SK-N-SH (cell line): ENCODE data around the gene GSK3A. TPM values are rescaled to one million over a fixed set of nuclear protein-coding genes. Genes with fewer than 3 reads are reported as not detected.

Experiments used
- CTCF ChIA-PET: fragments of 300-600, 350-600 bp; formaldehyde crosslinking; extraction: SDS; loops from one replicate; lab custom pipeline; 2021; lab: Yijun Ruan, JAX
- POLR2A ChIA-PET: fragments of 350-600 bp; sonication (Branson Sonifier 250); formaldehyde crosslinking; extraction: SDS; loops from one replicate; lab custom pipeline; 2020; ENCODE audit warnings: antibody characterized with exemption, inconsistent platforms; lab: Yijun Ruan, JAX
- DNase-seq: peaks from one replicate; pipeline ENCODE4 v3.0.0; 2012
- H2AFZ ChIP-seq: fragments of 200-600 bp; sonication (generic); 2 replicates; pipeline ENCODE4 v1.8.1; 2016; ENCODE audit warnings: antibody characterized with exemption, mild to moderate bottlenecking, low read depth
- H3F3A ChIP-seq: fragments of 200-600 bp; sonication (generic); replicated peaks from 2 replicates; pipeline ENCODE3; 2016; ENCODE audit warnings: antibody characterized with exemption, mild to moderate bottlenecking; ENCODE audit not compliant: insufficient read depth
- H3K27ac ChIP-seq, 2 experiments: fragments of 200-500 bp in 1 of 2; fragments of 200-600 bp in 1 of 2; sonication (Bioruptor generic) in 1 of 2; sonication (generic), shearing (Covaris generic) in 1 of 2; 2 replicates each; pipeline versions ENCODE4 v1.5.1 to v1.6.1; 2014 to 2016; ENCODE audit warnings: low read depth in 2 of 2, inconsistent platforms in 1 of 2, low read length in 1 of 2, mild to moderate bottlenecking in 1 of 2, mixed read lengths in 1 of 2
- H3K27me3 ChIP-seq: fragments of 200-600 bp; sonication (generic), shearing (Covaris generic); 2 replicates; pipeline ENCODE4 v1.6.1; 2016; ENCODE audit warnings: mixed run types; ENCODE audit not compliant: insufficient read depth
- H3K36me3 ChIP-seq, 2 experiments: fragments of 200-500 bp in 1 of 2; fragments of 200-600 bp in 1 of 2; sonication (Bioruptor generic) in 1 of 2; sonication (generic) in 1 of 2; replicated peaks in 1 of 2; 2 replicates each; pipeline versions ENCODE3 to v1.5.1; 2014 to 2016; ENCODE audit warnings: low read length in 1 of 2, mild to moderate bottlenecking in 1 of 2; ENCODE audit not compliant: insufficient read depth in 2 of 2, control insufficient read depth in 1 of 2
- H3K4me1 ChIP-seq, 2 experiments: fragments of 200-500 bp in 1 of 2; fragments of 200-600 bp in 1 of 2; sonication (Bioruptor generic) in 1 of 2; sonication (generic), shearing (Covaris generic) in 1 of 2; 2 replicates each; pipeline versions ENCODE4 v1.5.1 to v1.6.1; 2014 to 2016; ENCODE audit warnings: low read depth in 1 of 2, low read length in 1 of 2, mixed run types in 1 of 2; ENCODE audit not compliant: insufficient read depth in 2 of 2, control insufficient read depth in 1 of 2
- H3K4me2 ChIP-seq: fragments of 200-600 bp; sonication (generic), shearing (Covaris generic); 2 replicates; pipeline ENCODE4 v1.6.1; 2017; ENCODE audit warnings: mixed run types
- H3K4me3 ChIP-seq, 2 experiments: fragments of 200-500 bp in 1 of 2; fragments of 200-600 bp in 1 of 2; sonication (Bioruptor generic) in 1 of 2; sonication (generic), shearing (Covaris generic) in 1 of 2; 2 replicates each; pipeline versions ENCODE4 v1.5.1 to v1.8.1; 2014 to 2016; ENCODE audit warnings: low read depth in 2 of 2, inconsistent platforms in 1 of 2, low read length in 1 of 2, mild to moderate bottlenecking in 1 of 2, mixed read lengths in 1 of 2, moderate library complexity in 1 of 2
- H3K79me2 ChIP-seq: fragments of 200-600 bp; sonication (generic); 2 replicates; pipeline ENCODE4 v1.8.1; 2017; ENCODE audit warnings: mild to moderate bottlenecking; ENCODE audit not compliant: insufficient read depth
- H3K9ac ChIP-seq: fragments of 200-600 bp; sonication (generic); 2 replicates; pipeline ENCODE4 v1.6.1; 2017; ENCODE audit warnings: mixed run types
- H3K9me2 ChIP-seq: fragments of 200-600 bp; sonication (generic); 2 replicates; pipeline ENCODE4 v1.6.1; 2017; ENCODE audit warnings: mixed run types
- H3K9me3 ChIP-seq: fragments of 200-600 bp; sonication (generic); 2 replicates; pipeline ENCODE4 v1.6.1; 2017; ENCODE audit warnings: mixed run types, mild to moderate bottlenecking, moderate library complexity
- H4K20me1 ChIP-seq: fragments of 200-600 bp; sonication (generic); 2 replicates; pipeline ENCODE4 v1.6.1; 2017; ENCODE audit warnings: mild to moderate bottlenecking, mixed run types; ENCODE audit not compliant: insufficient read depth
- ELF1 ChIP-seq: IDR thresholded peaks from 2 replicates; pipeline ENCODE4 v1.4.0; 2012
- EP300 ChIP-seq, 2 experiments: IDR thresholded peaks; 2 replicates each; pipeline versions ENCODE4 v1.4.0 to v1.6.1; 2012; ENCODE audit warnings: borderline replicate concordance in 1 of 2, low read depth in 1 of 2, low read length in 1 of 2
- EZH2phosphoT487 ChIP-seq: fragments of 200-600 bp; sonication (generic); IDR thresholded peaks from 2 replicates; pipeline ENCODE4 v1.6.1; 2017; ENCODE audit warnings: low read depth, mixed run types, mild to moderate bottlenecking, antibody characterized with exemption, moderate library complexity, borderline replicate concordance
- FOXJ3 ChIP-seq: sonication (generic); formaldehyde crosslinking; IDR thresholded peaks from 2 replicates; pipeline ENCODE4 v1.5.1; 2020; ENCODE audit warnings: mild to moderate bottlenecking, missing genetic modification reagents
- FOXM1 ChIP-seq: IDR thresholded peaks from 2 replicates; pipeline ENCODE4 v1.4.0; 2012; ENCODE audit warnings: low read depth, mild to moderate bottlenecking
- GATA2 ChIP-seq: sonication (generic); formaldehyde crosslinking; IDR thresholded peaks from 2 replicates; pipeline ENCODE4 v1.5.0; 2020; ENCODE audit warnings: mild to moderate bottlenecking, missing genetic modification reagents
- MXI1 ChIP-seq: IDR thresholded peaks from 2 replicates; pipeline ENCODE4 v1.6.1; 2012; ENCODE audit warnings: mild to moderate bottlenecking, low read depth, low read length, improper control_type of control experiment
- RXRA ChIP-seq: IDR thresholded peaks from 2 replicates; pipeline ENCODE4 v1.4.0; 2012; ENCODE audit warnings: low read depth, mild to moderate bottlenecking, borderline replicate concordance
- SIN3A ChIP-seq: IDR thresholded peaks from 2 replicates; pipeline ENCODE4 v1.6.1; 2012; ENCODE audit warnings: low read depth, mild to moderate bottlenecking, low read length, moderate library complexity, borderline replicate concordance
- SMC3 ChIP-seq: IDR thresholded peaks from 2 replicates; pipeline ENCODE4 v1.6.1; 2012; ENCODE audit warnings: low read depth, low read length, improper control_type of control experiment
- YY1 ChIP-seq: IDR thresholded peaks from 2 replicates; pipeline ENCODE4 v1.4.0; 2012; ENCODE audit warnings: low read depth, mild to moderate bottlenecking
- WGBS: methylation state at CpG from one replicate; pipeline ENCODE4 v1.1.6; 2017; ENCODE audit warnings: low lambda C conversion rate; 5-methylcytosine and 5-hydroxymethylcytosine counted together
- polyA plus RNA-seq, 3 experiments: library from polyadenylated mRNA; depleted of rRNA; stranded (reverse); fragments of >200 nt; gene quantifications; 2 replicates each; pipeline ENCODE4 v1.2.3, GENCODE V29; 2012
- TF ChIP-seq, protein P1 (sequence below): fragments of 200-600 bp; sonication (generic); IDR thresholded peaks from 2 replicates; pipeline ENCODE4 v1.6.1; 2017; ENCODE audit warnings: antibody characterized with exemption, mild to moderate bottlenecking, moderate library complexity
- TF ChIP-seq, protein P2 (sequence below): IDR thresholded peaks from 2 replicates; pipeline ENCODE4 v1.4.0; 2012; ENCODE audit warnings: low read depth, borderline replicate concordance
- TF ChIP-seq, protein P3 (sequence below): fragments of 150-350 bp; IDR thresholded peaks from 2 replicates; pipeline ENCODE4 v1.6.1; 2016; ENCODE audit warnings: mild to moderate bottlenecking, low read depth, low read length

Gene GSK3A
- polyA plus RNA-seq, 1 of the 3 experiments (the other 2 are of a cell fraction): 42.1 TPM

DNA sequence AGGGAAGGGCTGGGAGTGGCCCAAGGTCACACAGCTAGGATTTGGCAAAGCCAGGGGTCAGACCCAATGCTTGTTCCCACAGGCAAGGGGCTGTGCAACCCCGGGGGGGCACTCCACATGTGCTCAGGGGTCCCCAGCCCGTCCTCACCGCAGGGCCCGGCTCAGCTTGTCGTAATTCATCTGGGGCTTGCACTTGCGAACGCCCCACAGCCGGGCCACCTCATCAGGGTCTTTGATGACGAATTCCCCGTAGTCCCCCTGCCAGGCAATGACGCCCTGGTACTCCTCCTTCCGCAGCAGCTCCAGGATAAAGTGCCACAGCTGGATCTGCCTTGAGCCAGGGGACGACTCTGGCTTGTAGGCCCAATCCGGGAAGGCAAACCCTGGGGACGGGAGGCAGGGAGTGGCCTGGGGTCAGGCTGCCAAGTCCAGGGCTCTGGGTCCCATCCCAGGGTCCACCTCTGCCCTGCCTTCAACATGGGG, 7.8 kb upstream of the GSK3A start:
- Histone ChIP-seq H3K9me2 (no peaks in the 10 kb centered on the region), H3K27ac (peak overlapping the region; percentile 78 to 83), H3K79me2 (peaks cover 72% of the 10 kb centered on the region), H3F3A (peaks cover 42% of the 10 kb centered on the region), H3K9me3 (no peaks in the 10 kb centered on the region), H3K9ac (peak overlapping the region; percentile 57; the same call in 1 of the 2 replicates), H3K4me1 (peaks cover 30 to 42% of the 10 kb centered on the region in 2 experiments), H3K36me3 (peaks cover 10 to 23% of the 10 kb centered on the region in 2 experiments), H2AFZ (no peak overlapping the region), H3K4me3 (no peak overlapping the region; a peak in 1 of 4 replicates), H3K4me2 (peak overlapping the region; percentile 98), H4K20me1 (peaks cover 69% of the 10 kb centered on the region), H3K27me3 (no peaks in the 10 kb centered on the region)
- TF ChIP-seq, protein P1, sequence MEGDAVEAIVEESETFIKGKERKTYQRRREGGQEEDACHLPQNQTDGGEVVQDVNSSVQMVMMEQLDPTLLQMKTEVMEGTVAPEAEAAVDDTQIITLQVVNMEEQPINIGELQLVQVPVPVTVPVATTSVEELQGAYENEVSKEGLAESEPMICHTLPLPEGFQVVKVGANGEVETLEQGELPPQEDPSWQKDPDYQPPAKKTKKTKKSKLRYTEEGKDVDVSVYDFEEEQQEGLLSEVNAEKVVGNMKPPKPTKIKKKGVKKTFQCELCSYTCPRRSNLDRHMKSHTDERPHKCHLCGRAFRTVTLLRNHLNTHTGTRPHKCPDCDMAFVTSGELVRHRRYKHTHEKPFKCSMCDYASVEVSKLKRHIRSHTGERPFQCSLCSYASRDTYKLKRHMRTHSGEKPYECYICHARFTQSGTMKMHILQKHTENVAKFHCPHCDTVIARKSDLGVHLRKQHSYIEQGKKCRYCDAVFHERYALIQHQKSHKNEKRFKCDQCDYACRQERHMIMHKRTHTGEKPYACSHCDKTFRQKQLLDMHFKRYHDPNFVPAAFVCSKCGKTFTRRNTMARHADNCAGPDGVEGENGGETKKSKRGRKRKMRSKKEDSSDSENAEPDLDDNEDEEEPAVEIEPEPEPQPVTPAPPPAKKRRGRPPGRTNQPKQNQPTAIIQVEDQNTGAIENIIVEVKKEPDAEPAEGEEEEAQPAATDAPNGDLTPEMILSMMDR: no peak
- no peak for TF ChIP-seq ELF1
- ChIA-PET POLR2A (no interaction called here), CTCF (interaction anchor here (1.4 to 14.8 kb wide), 2 partner anchors 30 to 45 kb away, joined by 3 to 205 read pairs; no protein-coding TSS in a partner anchor)
- DNase-seq: no peak
- WGBS: 89% methylated on average over 14 of the region's 15 CpGs

DNA sequence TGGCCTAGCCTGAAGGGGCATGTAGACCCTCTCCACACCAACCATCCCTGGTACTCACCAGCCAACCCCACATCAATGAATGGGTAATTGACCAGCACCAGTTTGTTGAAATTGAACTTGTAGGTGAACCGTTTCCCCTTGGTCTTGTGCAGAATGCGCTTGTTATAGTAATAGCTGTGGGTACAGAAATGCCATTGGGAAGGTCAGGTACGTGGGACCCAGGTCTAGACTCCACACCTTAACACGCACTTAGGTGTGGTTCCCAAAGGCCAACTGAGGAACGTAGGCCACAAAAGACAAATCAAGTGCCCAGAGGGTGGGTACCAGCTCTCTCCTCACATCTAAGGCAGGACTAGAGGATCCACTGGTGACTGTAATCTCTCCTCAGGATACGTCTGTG, 7.4 kb upstream of the GSK3A start:
- WGBS: 86% methylated on average over 6 of the region's 6 CpGs

More for the DNA sequence above, 7.4 kb upstream of the GSK3A start:
- Histone ChIP-seq H3K79me2 (peaks cover 69% of the 10 kb centered on the region), H3K4me3 (no peak overlapping the region), H3K36me3 (peaks cover 10 to 23% of the 10 kb centered on the region in 2 experiments), H3K4me1 (peaks cover 30 to 46% of the 10 kb centered on the region in 2 experiments), H3K27ac (peak overlapping the region; percentile 78 to 83), H3K9me3 (no peaks in the 10 kb centered on the region), H3K9me2 (no peaks in the 10 kb centered on the region), H2AFZ (no peak overlapping the region), H3K4me2 (peak overlapping the region; percentile 98; the same call in 1 of the 2 replicates), H3F3A (peaks cover 46% of the 10 kb centered on the region), H4K20me1 (peaks cover 69% of the 10 kb centered on the region), H3K27me3 (no peaks in the 10 kb centered on the region), H3K9ac (peak overlapping the region; percentile 57; the same call in 1 of the 2 replicates)
- no peak for DNase-seq
- TF ChIP-seq MXI1 (no peak), EZH2phosphoT487 (no peak), FOXJ3 (CRISPR knock-in tag) (no peak), SMC3 (no peak), YY1 (no peak), SIN3A (no peak), GATA2 (CRISPR knock-in tag) (no peak), FOXM1 (no peak), EP300 (IDR thresholded peaks at IDR 0.05; ENCODE audit: borderline replicate concordance in 1 of 2, low read depth in 1 of 2, low read length in 1 of 2) (no peak), RXRA (no peak)
- TF ChIP-seq, protein P2, sequence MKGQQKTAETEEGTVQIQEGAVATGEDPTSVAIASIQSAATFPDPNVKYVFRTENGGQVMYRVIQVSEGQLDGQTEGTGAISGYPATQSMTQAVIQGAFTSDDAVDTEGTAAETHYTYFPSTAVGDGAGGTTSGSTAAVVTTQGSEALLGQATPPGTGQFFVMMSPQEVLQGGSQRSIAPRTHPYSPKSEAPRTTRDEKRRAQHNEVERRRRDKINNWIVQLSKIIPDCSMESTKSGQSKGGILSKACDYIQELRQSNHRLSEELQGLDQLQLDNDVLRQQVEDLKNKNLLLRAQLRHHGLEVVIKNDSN: no peak
- TF ChIP-seq, protein P3, sequence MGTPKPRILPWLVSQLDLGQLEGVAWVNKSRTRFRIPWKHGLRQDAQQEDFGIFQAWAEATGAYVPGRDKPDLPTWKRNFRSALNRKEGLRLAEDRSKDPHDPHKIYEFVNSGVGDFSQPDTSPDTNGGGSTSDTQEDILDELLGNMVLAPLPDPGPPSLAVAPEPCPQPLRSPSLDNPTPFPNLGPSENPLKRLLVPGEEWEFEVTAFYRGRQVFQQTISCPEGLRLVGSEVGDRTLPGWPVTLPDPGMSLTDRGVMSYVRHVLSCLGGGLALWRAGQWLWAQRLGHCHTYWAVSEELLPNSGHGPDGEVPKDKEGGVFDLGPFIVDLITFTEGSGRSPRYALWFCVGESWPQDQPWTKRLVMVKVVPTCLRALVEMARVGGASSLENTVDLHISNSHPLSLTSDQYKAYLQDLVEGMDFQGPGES: no peak
- CTCF ChIA-PET: interaction anchor here (1.4 to 14.8 kb wide), 2 partner anchors 30 to 45 kb away, joined by 3 to 205 read pairs; no protein-coding TSS in a partner anchor
- POLR2A ChIA-PET: no interaction called here
